AG09309 (cell line): ENCODE data around the gene PRR14.

Source experiments
- DNase-seq: peaks from one replicate; pipeline ENCODE4 v3.0.0-alpha.2; 2010; ENCODE audit warnings: low read depth
- H3K4me3 ChIP-seq: 2 replicates; pipeline ENCODE4 v1.5.1; 2011; ENCODE audit warnings: mild to moderate bottlenecking, low read depth, low read length, moderate library complexity; ENCODE audit not compliant: control insufficient read depth
- CTCF ChIP-seq: IDR thresholded peaks from 2 replicates; pipeline ENCODE4 v1.5.1; 2011; ENCODE audit warnings: mild to moderate bottlenecking, low read depth, low read length, inconsistent platforms; ENCODE audit not compliant: insufficient read depth, control insufficient read depth; ENCODE audit errors: missing control alignments

Gene PRR14

GRCh38 chr16:30665155-30665829 lies 14.5 kb downstream of the PRR14 start:
- TF ChIP-seq CTCF, result no peak
- DNase-seq, result no peak
- H3K4me3 ChIP-seq, result no peak overlapping the region

GRCh38 chr16:30665830-30666190 lies 15.1 kb downstream of the PRR14 start:
- no peak for DNase-seq
- no peak for TF ChIP-seq CTCF
- H3K4me3 ChIP-seq, result no peak overlapping the region

GRCh38 chr16:30666681-30667080 lies 15.9 kb downstream of the PRR14 start:
- H3K4me3 ChIP-seq, result no peak overlapping the region
- DNase-seq, result no peak
- TF ChIP-seq CTCF, result no peak

GRCh38 chr16:30667361-30667905 lies 16.7 kb downstream of the PRR14 start:
- no peak for TF ChIP-seq CTCF
- no peak overlapping the region for H3K4me3 ChIP-seq
- DNase-seq, result no peak

GRCh38 chr16:30668393-30668792 lies 17.6 kb downstream of the PRR14 start:
- TF ChIP-seq CTCF, result no peak
- H3K4me3 ChIP-seq, result no peak overlapping the region
- DNase-seq, result no peak

- no peak overlapping the region for H3K4me3 ChIP-seq
- TF ChIP-seq CTCF, result no peak
- no peak for DNase-seq
These were observed 18.5 kb downstream of the PRR14 start for GRCh38 chr16:30669026-30669902.
